Liver (tissue), 9 donors: ENCODE measurements around the gene PLCG2. TPM values are rescaled to one million over a fixed set of nuclear protein-coding genes. Genes with fewer than 3 reads are reported as not detected.

Source experiments
- DNase-seq: peaks from one replicate; pipeline ENCODE4 v3.0.0-alpha.2; 2017; ENCODE audit warnings: low spot score
- H3K27ac ChIP-seq, 2 donors: one replicate each; pipeline ENCODE4 v1.7.0; 2013; ENCODE audit warnings: inconsistent platforms in 2 of 2, low read length in 2 of 2, control low read depth in 1 of 2, low read depth in 1 of 2, mild to moderate bottlenecking in 1 of 2
- H3K27me3 ChIP-seq, 4 donors: one replicate each; pipeline versions ENCODE4 v1.6.1 to v1.7.0; 2013; ENCODE audit warnings: low read length in 3 of 4, inconsistent platforms in 1 of 4, mild to moderate bottlenecking in 1 of 4, moderate library complexity in 1 of 4; ENCODE audit not compliant: control insufficient read depth in 4 of 4, insufficient read depth in 4 of 4
- H3K36me3 ChIP-seq, 4 donors: one replicate each; pipeline versions ENCODE4 v1.6.1 to v1.7.0; 2013; ENCODE audit warnings: low read length in 3 of 4, mild to moderate bottlenecking in 3 of 4, low read depth in 1 of 4, moderate library complexity in 1 of 4; ENCODE audit not compliant: control insufficient read depth in 4 of 4, insufficient read depth in 3 of 4
- H3K4me1 ChIP-seq, 4 donors: one replicate each; pipeline versions ENCODE4 v1.6.1 to v1.7.0; 2013; ENCODE audit warnings: low read length in 3 of 4, mild to moderate bottlenecking in 3 of 4, moderate library complexity in 1 of 4; ENCODE audit not compliant: control insufficient read depth in 4 of 4, insufficient read depth in 4 of 4
- H3K4me3 ChIP-seq, 3 donors: one replicate each; pipeline versions ENCODE4 v1.6.1 to v1.7.0; 2013; ENCODE audit warnings: low read length in 3 of 3, control low read depth in 1 of 3, low read depth in 1 of 3, mild to moderate bottlenecking in 1 of 3
- H3K9ac ChIP-seq, 2 donors: one replicate each; pipeline ENCODE4 v1.7.0; 2013; ENCODE audit warnings: low read length in 2 of 2, mild to moderate bottlenecking in 2 of 2, moderate library complexity in 2 of 2, control low read depth in 1 of 2, low read depth in 1 of 2
- H3K9me3 ChIP-seq, 4 donors: one replicate each; pipeline versions ENCODE4 v1.6.1 to v1.7.0; 2013; ENCODE audit warnings: low read length in 3 of 4; ENCODE audit not compliant: control insufficient read depth in 4 of 4
- ATF3 ChIP-seq: IDR thresholded peaks from 2 replicates; pipeline ENCODE4 v1.6.1; 2016; ENCODE audit warnings: antibody characterized with exemption
- CTCF ChIP-seq: fragments of 150-350 bp; IDR thresholded peaks from 2 replicates; pipeline ENCODE4 v1.5.1; 2017; ENCODE audit warnings: improper control_type of control experiment, low read depth, low read length; ENCODE audit not compliant: missing input control
- EGR1 ChIP-seq, 2 donors: IDR thresholded peaks; 2 replicates each; pipeline ENCODE4 v1.6.1; 2016 to 2018; ENCODE audit warnings: antibody characterized with exemption in 2 of 2, low read depth in 2 of 2
- FOXA1 ChIP-seq: IDR thresholded peaks from 2 replicates; pipeline ENCODE4 v1.6.1; 2016; ENCODE audit warnings: antibody characterized with exemption
- FOXA2 ChIP-seq: IDR thresholded peaks from 2 replicates; pipeline ENCODE4 v1.6.1; 2016; ENCODE audit warnings: antibody characterized with exemption
- GABPA ChIP-seq, 2 donors: IDR thresholded peaks in 1 of 2; conservative IDR thresholded peaks in 1 of 2; 2 replicates each; pipeline ENCODE4 v1.6.1; 2016; ENCODE audit warnings: antibody characterized with exemption in 2 of 2, mild to moderate bottlenecking in 1 of 2, moderate library complexity in 1 of 2
- HNF4A ChIP-seq, 2 donors: conservative IDR thresholded peaks; 2 replicates each; pipeline ENCODE4 v1.6.1; 2016; ENCODE audit warnings: antibody characterized with exemption in 2 of 2, mild to moderate bottlenecking in 2 of 2
- HNF4G ChIP-seq: IDR thresholded peaks from 2 replicates; pipeline ENCODE4 v1.6.1; 2016; ENCODE audit warnings: antibody characterized with exemption
- JUND ChIP-seq, 2 donors: IDR thresholded peaks; 2 replicates each; pipeline ENCODE4 v1.6.1; 2016; ENCODE audit warnings: antibody characterized with exemption in 2 of 2
- MAX ChIP-seq: IDR thresholded peaks from 2 replicates; pipeline ENCODE4 v1.6.1; 2016; ENCODE audit warnings: antibody characterized with exemption
- NR2F2 ChIP-seq: IDR thresholded peaks from 2 replicates; pipeline ENCODE4 v1.6.1; 2016; ENCODE audit warnings: antibody characterized with exemption
- RAD21 ChIP-seq, 2 donors: IDR thresholded peaks; 2 replicates each; pipeline ENCODE4 v1.6.1; 2016; ENCODE audit warnings: antibody characterized with exemption in 2 of 2, mild to moderate bottlenecking in 2 of 2
- REST ChIP-seq: IDR thresholded peaks from 2 replicates; pipeline ENCODE4 v1.6.1; 2016; ENCODE audit warnings: antibody characterized with exemption, mild to moderate bottlenecking
- RXRA ChIP-seq, 2 donors: IDR thresholded peaks; 2 replicates each; pipeline ENCODE4 v1.6.1; 2017 to 2018; ENCODE audit warnings: antibody characterized with exemption in 2 of 2, mild to moderate bottlenecking in 1 of 2
- SP1 ChIP-seq: IDR thresholded peaks from 2 replicates; pipeline ENCODE4 v1.6.1; 2018; ENCODE audit warnings: antibody characterized with exemption, mild to moderate bottlenecking
- TAF1 ChIP-seq: conservative IDR thresholded peaks from 2 replicates; pipeline ENCODE4 v1.6.1; 2016; ENCODE audit warnings: antibody characterized with exemption, mild to moderate bottlenecking
- YY1 ChIP-seq: IDR thresholded peaks from 2 replicates; pipeline ENCODE4 v1.6.1; 2016; ENCODE audit warnings: antibody characterized with exemption, mild to moderate bottlenecking
- ZBTB33 ChIP-seq: IDR thresholded peaks from 2 replicates; pipeline ENCODE4 v1.6.1; 2016; ENCODE audit warnings: antibody characterized with exemption
- WGBS: extraction: QIAGEN DNeasy Blood & Tissue Kit; methylation state at CpG from one replicate; pipeline ENCODE4 v1.1.7; 2013; 5-methylcytosine and 5-hydroxymethylcytosine counted together
- polyA plus RNA-seq, 2 donors: library from polyadenylated mRNA; stranded (reverse) in 1 of 2; unstranded in 1 of 2; fragments of 200-250 nt in 1 of 2; fragments of >200 nt in 1 of 2; fragmentation: Nextera tagmentation in 1 of 2; extraction: Ambion mirVana in 1 of 2; gene quantifications; one replicate each; pipeline versions ENCODE4 v1.2.1 to v1.2.3, GENCODE V29; 2013 to 2015
- total RNA-seq, 2 donors: library from RNA; depleted of rRNA; stranded (reverse); fragments of >200 nt; gene quantifications; one replicate each; pipeline ENCODE4 v1.2.3, GENCODE V29; 2014
- donor health status: healthy.
- donor health status: healthy.
- donor health status: healthy.
- donor health status: healthy.
- donor health status: healthy.

Gene PLCG2
- total and polyA plus RNA-seq, 4 donors, result 7.1 to 21.6 (median 15.8) TPM

- H3K4me1 ChIP-seq, result no peaks in the 10 kb centered on the region
- H3K27me3 ChIP-seq, result no peaks in the 10 kb centered on the region
- no peak overlapping the region for H3K27ac ChIP-seq
- WGBS, result 80% methylated on average over 5 of the region's 5 CpGs
- no peak for DNase-seq
- no peak overlapping the region for H3K9ac ChIP-seq
- H3K4me3 ChIP-seq, result no peak overlapping the region
- peaks cover 0 to 15% (median 1%) of the 10 kb centered on the region in 4 donors for H3K9me3 ChIP-seq
- no peak for TF ChIP-seq JUND (IDR thresholded peaks at IDR 0.05)
- TF ChIP-seq EGR1 (IDR thresholded peaks at IDR 0.05; ENCODE audit: low read depth in 2 of 2), result no peak
- no peak for TF ChIP-seq NR2F2
- TF ChIP-seq HNF4G, result no peak
- no peak for TF ChIP-seq TAF1
- no peak for TF ChIP-seq SP1
- TF ChIP-seq ZBTB33, result no peak
- TF ChIP-seq FOXA1, result no peak
- no peak for TF ChIP-seq HNF4A (conservative IDR thresholded peaks at IDR 0.05)
- no peak for TF ChIP-seq YY1
- TF ChIP-seq CTCF, result no peak
- no peak for TF ChIP-seq REST
- no peak for TF ChIP-seq FOXA2
- TF ChIP-seq ATF3, result no peak
- TF ChIP-seq MAX, result no peak
- TF ChIP-seq RAD21 (IDR thresholded peaks at IDR 0.05), result no peak
- TF ChIP-seq RXRA (IDR thresholded peaks at IDR 0.05), result no peak
- no peak for TF ChIP-seq GABPA (IDR thresholded peaks at IDR 0.05 in 1 of 2, conservative IDR thresholded peaks at IDR 0.05 in 1 of 2)
- H3K36me3 ChIP-seq, result no peaks in the 10 kb centered on the region
Measured at GRCh38 chr16:81967358-81967757, 188.3 kb downstream of the PLCG2 start.
